H1 (cell line): ENCODE measurements around the gene ERP44.

Experiments
- E2F6 ChIP-seq: IDR thresholded peaks from 2 replicates; pipeline ENCODE4 v1.6.1; 2012; ENCODE audit warnings: inconsistent platforms
- POLR2A ChIP-seq, 2 experiments: IDR thresholded peaks; 1 replicate in 1 of 2; 2 replicates in 1 of 2; pipeline ENCODE4 v1.6.1; 2011; ENCODE audit warnings: low read depth in 2 of 2, low read length in 2 of 2, mild to moderate bottlenecking in 2 of 2; ENCODE audit errors: control extremely low read depth in 1 of 2
- POLR2AphosphoS5 ChIP-seq: IDR thresholded peaks from 2 replicates; pipeline ENCODE4 v1.6.1; 2011; ENCODE audit warnings: low read depth, low read length
- RFX5 ChIP-seq: IDR thresholded peaks from 2 replicates; pipeline ENCODE4 v1.6.1; 2011; ENCODE audit warnings: low read depth, low read length, improper control_type of control experiment, borderline replicate concordance
- SRF ChIP-seq: IDR thresholded peaks from 2 replicates; pipeline ENCODE4 v1.6.1; 2011; ENCODE audit warnings: mild to moderate bottlenecking, low read depth, low read length, moderate library complexity
- SUZ12 ChIP-seq: fragments of 200-600 bp; sonication (generic); IDR thresholded peaks from 2 replicates; pipeline ENCODE4 v1.6.1; 2012; ENCODE audit warnings: mild to moderate bottlenecking, inconsistent platforms, low read length, moderate library complexity, mixed read lengths
- TCF12 ChIP-seq: IDR thresholded peaks from 2 replicates; pipeline ENCODE4 v1.6.1; 2011; ENCODE audit warnings: low read depth, mild to moderate bottlenecking, low read length

DNA sequence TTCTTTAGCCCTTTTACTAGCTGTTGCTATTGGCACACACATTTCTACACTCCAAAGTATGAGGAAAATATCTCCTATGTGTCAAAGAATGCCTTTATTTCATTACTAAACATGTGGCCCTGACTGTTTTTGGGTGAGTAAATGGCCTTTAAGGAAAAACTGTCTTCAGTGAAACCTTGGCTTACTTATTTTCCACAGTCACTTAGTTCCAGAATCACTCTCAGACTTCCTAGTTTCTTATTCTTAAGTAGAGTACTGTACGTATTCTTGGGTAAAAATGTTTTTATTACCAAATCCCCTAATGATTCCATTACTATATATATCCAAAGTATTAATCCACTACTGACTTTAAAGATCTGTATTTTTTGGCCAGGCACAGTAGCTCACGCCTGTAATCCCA lies 27.5 kb downstream of the ERP44 start:
- TF ChIP-seq RFX5 (no peak), POLR2AphosphoS5 (no peak), POLR2A (IDR thresholded peaks at IDR 0.05; ENCODE audit: control extremely low read depth in 1 of 2, low read depth in 2 of 2, low read length in 2 of 2) (no peak), TCF12 (no peak), E2F6 (no peak), SRF (no peak), SUZ12 (no peak)
